Ureter (tissue), 1 donor: ENCODE measurements around the gene PYY. TPM values are rescaled to one million over a fixed set of nuclear protein-coding genes. Genes with fewer than 3 reads are reported as not detected.
"Not testable (repeated sequence)": the region's sequence is repeated elsewhere in the genome, so short reads cannot be mapped to it uniquely, and the experiment has no call there.

ENCODE experiments used
- DNase-seq: peaks from one replicate; pipeline ENCODE4 v3.0.0-alpha.2; 2020; ENCODE audit warnings: low spot score
- total RNA-seq: library from RNA; stranded (reverse); gene quantifications from one replicate; pipeline ENCODE4 v1.2.4, GENCODE V29; 2023
- donor health status: DM: yes; HTN: yes; CAD: no.

PYY gene
- total RNA-seq: not detected

- no peak for DNase-seq
These were observed at the start of gene PYY for GRCh38 chr17:43953746-43954145. PYY (minus strand) TSS chr17:43953940; CDS start chr17:43953483, 457 bp downstream.

DNA sequence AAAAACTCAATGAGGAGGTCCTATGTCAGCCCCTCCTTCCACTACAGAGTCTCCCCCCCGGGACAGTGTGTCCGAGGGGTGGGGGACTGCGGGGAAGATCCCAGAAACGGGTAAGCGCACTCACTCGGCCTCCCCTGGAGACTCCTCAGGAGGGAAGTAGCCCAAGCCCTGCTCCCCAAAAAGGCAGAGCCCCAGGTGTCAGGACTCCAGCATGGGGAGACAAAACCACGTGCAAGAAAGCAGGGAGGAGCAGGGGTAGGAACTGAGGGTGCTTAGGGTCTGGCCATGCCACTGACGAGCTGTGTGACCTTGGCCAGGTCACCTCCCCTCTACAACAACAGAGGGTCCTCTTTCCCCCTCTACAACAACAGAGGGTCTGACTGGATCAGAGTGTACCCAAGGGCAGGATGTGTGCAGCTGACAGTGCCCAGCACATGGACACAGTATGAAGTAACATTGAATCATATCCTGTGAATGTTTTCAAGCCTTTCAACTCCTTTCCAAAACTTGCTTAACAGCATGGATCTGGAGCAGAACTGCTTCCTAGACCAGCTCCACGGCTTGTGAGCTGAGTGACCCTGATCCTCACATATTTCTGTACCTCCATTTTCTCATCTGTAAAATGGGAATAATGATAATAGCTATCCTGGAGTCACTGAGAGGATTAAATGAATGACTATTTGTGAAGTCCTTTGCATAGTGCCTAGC is 48.6 kb upstream of the PYY start:
- no peak for DNase-seq

DNA sequence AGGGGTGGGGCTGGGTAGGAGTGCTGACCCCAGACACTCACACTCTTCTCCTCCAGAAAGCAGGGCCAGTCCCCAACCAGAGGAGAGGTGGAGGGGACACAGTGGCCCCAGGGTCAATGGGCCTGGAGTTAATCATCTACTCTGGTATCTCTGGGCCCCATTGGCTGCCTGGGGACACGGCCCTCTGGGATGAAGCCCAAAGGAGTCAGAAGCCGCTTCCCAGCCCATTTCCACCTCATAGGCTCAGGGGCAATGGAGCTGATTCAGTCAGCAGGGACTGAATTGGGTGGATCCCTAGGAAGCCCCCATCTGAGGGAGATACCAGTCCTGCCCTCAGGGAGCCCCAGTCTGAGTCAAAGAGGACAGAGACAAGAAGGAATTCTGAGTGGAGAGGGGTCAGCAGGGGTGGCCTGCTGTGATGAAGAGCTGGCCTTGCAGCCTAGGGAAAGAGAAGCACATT is 47.8 kb upstream of the PYY start:
- no peak for DNase-seq

DNA sequence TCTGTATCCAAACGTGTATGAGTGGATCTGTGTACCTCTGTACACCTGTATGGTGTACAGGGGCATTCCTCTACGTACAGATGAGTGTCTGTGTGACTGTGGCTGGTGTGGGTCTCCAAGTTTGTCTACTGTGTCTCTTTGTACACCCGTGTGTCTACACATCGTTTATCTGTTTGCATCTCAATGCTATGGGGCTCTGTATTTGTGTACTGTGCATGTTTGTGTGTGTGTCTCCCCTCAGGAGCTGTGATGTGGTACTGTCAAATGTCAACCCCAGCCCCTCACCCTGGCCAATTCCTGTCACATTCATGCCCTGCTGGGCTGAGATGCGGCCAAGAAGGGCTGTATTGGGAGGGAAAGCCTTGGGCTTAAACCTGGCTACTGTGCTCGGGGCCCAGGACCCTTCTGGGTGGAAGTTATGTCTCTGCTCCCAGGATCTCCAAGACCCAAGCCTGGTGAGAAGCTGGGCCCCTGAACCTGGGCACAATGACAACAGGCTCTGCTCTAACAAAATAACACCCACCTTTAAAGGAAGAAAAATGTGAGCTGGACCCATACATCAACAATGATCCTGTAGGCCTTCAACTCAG is 47.2 kb upstream of the PYY start:
- no peak for DNase-seq

GRCh38 chr17:44000141-44000860 is 46.6 kb upstream of the PYY start:
- no peak for DNase-seq

DNA sequence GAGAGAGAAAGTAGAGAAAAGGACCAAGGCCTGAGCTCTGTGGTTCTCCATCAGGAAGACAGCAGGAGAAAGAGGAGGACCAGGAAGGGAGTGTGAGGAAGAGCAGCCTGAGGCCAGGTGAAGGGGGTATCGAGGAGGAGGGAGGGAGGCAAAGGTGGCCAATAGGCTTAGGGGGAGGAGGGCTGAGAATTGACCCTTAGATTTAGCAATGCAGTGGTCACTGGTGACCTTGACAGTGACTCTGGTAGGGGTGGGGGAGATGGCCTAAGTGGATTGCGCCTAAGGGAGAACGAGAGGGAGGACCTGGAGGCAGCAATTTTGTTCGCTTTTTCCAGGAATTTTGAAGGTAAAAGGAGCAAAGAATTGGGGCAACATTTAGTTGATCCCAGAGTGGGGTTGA is 45.3 kb upstream of the PYY start:
- DNase-seq: no peak

DNA sequence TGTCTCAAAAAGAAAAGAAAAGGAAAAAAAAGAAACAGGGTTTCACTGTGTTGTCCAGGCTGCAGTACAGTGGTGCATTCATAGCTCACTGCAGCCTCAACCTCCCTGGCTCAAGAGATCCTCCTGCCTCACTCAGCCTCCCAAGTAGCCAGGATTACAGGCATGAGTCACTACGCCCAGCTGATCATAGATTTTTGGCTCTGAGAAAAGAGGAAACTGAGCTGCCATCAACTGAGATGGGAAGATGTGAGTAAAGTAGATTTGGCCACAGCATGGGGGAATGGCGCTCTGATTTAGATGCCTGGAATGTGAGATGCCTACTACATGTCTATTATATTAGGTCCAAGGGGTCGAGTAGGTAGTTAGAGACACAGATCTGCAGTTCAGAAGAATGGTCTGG is 44.8 kb upstream of the PYY start:
- no peak for DNase-seq

- DNase-seq: not testable (repeated sequence)
These were observed 43.4 kb upstream of the PYY start for GRCh38 chr17:43997180-43997579.

DNA sequence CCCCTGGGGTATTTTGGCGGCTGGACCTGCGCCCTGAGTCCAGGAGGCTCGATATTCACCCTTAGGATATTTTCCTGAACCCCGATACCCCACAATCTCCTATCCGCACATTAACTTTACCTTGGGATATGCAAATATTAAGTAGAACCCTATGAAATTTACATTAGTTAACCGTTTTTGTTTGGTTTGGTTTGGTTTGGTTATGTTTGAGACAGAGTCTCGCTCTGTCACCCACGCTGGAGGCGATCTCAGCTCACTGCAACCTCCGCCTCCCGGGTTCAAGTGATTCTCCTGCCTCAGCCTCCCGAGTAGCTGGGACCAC is 41.4 kb upstream of the PYY start:
- DNase-seq: no peak

GRCh38 chr17:43994272-43995149 is 40.8 kb upstream of the PYY start:
- DNase-seq: peak; percentile 69

- no peak for DNase-seq
These were observed 38.9 kb upstream of the PYY start for GRCh38 chr17:43992641-43993040.

GRCh38 chr17:43988301-43988700 is 34.6 kb upstream of the PYY start:
- DNase-seq: no peak

DNA sequence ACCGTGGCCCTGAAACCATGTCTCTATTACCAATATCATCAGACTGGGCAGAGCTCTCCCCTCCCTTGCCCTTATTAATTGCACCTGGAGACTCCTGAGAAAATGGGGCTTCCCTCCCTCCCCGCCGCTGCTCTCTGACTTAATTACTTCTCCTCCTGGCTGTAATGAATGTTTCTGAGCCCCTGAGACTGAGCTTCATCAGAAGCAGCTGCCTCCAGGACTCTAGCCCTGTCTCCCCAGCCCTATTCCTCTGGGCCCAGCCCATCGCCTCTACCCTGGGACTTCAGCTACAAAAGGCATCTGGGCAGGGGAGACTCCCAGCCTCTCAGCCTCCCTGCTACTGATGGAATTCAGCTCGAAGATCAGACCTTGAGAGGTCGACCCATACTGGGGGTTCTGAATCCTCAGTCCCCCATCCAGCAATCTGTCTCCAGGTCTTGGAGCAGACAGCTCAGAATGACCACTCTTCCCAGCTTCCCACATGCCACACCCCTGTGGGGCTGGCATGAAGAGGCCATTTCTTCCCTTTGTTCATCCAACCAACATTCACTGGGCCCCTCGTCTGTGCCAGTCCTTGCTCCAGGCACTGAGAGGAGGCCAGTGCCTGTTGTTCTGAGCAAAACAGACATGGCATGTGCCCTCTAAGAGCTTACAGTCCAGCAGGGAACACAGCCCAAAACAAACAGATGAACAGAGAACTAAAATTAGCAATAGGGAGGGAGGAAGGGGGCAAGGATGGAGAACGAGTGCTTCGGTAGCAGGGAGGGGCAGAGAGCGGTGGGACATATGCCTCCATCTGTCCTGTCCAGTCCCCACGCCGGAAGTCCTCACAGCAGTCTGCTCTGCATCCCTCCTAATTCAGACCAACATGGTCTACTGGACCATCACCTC is 33.6 kb upstream of the PYY start:
- DNase-seq: no peak

DNA sequence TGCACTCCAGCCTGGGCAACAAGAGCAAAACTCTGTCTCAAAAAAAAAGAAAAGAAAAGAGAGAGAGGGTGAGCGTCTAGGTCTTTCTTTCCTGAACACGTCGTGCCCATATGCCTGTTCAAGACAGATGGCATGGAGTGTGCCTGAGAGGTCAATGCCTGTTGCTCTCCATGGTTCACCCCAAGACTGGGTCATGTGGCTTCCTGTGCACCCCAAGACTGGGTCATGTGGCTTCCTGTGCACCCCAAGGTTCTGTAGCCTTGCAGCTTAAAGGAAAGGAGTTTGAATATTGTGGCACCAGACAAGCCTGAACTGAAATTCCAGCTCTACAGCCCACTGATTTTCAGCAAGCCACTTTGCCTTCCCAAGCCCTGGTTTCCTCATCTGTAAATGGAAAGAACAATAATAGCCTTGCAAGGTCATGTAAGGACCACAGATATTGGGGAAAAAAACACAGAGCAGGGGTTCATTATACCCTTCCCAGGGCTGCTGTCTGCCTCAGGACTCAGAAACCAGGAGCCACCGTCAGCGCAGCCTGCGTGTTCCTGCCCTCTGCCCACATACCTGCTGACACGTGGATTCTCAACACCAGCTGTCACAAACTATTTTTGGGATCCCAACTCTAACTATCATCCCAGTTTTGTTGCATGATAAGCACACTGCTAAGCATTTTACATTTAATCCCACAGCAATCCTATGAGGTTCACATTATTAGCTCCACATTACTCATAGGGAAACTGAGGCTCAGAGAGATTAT is 32.7 kb upstream of the PYY start:
- DNase-seq: no peak

GRCh38 chr17:43984521-43984920 is 30.8 kb upstream of the PYY start:
- no peak for DNase-seq

GRCh38 chr17:43983515-43984411 is 30.0 kb upstream of the PYY start:
- DNase-seq: no peak

DNA sequence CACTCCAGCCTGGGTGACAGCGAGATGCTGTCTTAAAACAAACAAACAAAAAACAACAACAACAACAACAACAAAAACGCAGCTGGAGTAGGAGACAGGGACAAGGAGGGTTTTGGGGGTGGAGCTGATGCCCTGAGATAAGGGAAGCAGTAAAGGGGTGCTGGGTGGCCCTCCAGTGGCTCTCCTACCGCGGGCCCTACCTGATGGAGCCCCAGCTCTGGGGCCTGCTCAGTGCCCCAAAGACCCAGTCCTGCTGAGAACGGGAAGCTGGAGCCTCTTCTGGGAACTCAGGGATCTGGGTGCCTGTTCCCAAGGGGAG is 29.4 kb upstream of the PYY start:
- no peak for DNase-seq

- DNase-seq: no peak
These were observed 28.4 kb upstream of the PYY start for GRCh38 chr17:43982171-43982570.

- DNase-seq: no peak
These were observed 25.9 kb upstream of the PYY start for GRCh38 chr17:43979671-43980070.

DNA sequence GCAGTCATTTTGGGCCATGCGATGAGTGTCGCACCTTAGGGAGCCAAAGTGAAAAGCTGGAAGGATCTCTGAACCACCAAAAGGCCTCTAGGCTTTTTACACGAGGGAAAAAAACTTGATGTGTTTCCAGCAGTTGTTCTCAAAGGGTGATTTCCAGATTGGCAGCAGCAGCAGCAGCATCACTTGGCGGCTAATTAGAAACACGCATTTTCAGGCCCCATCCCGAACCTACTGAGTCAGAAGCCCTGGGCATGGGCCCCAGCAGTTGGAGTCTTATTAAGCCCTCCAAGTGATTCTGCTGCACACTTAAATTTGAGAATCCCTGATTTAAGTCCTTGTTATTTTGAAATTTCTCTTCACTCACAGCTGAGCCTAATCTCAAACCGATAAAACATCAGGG is 25.3 kb upstream of the PYY start:
- no peak for DNase-seq
